ENCODE data around the gene ADAM10. TPM values are rescaled to one million over a fixed set of nuclear protein-coding genes. Genes with fewer than 3 reads are reported as not detected.

Gene ADAM10
- total RNA-seq, 2 donors from 2014 or later, result 191 to 211 TPM

GRCh38 chr15:58551764-58552504, 197.6 kb downstream of the ADAM10 start:
- WGBS, 2 experiments (ENCODE audit: insufficient coverage in 1 of 2, insufficient read length in 1 of 2), result 89 to 92% methylated on average over 11 to 22 of the region's 23 CpGs
- Histone ChIP-seq H3K4me3 (ENCODE audit: low read length) (no peak overlapping the region), H3K9ac (ENCODE audit: extremely low read depth, low read length, poor library complexity, severe bottlenecking) (no peak overlapping the region), H3K9me3 (ENCODE audit: control insufficient read depth, low read length) (no peaks in the 10 kb centered on the region), H3K36me3 (ENCODE audit: control insufficient read depth, insufficient read depth, low read length) (no peaks in the 10 kb centered on the region), H3K27ac (ENCODE audit: low read depth, low read length) (no peak overlapping the region), H3K4me1 (ENCODE audit: control insufficient read depth, insufficient read depth, low read length) (peaks cover 3% of the 10 kb centered on the region), H3K27me3 (ENCODE audit: control insufficient read depth, insufficient read depth, low read length, poor library complexity, severe bottlenecking) (no peaks in the 10 kb centered on the region)
- Mint-ChIP-seq H3K27me3 (ENCODE audit: insufficient read depth) (peaks cover 1% of the 10 kb centered on the region), H3K9me3 (no peaks in the 10 kb centered on the region), H3K27ac (no peak overlapping the region), H3K36me3 (ENCODE audit: low read depth) (no peaks in the 10 kb centered on the region), H3K4me3 (no peak overlapping the region), H3K4me1 (peaks cover 16% of the 10 kb centered on the region)
- DNase-seq, result peak; percentile 53
- TF ChIP-seq, protein P1, sequence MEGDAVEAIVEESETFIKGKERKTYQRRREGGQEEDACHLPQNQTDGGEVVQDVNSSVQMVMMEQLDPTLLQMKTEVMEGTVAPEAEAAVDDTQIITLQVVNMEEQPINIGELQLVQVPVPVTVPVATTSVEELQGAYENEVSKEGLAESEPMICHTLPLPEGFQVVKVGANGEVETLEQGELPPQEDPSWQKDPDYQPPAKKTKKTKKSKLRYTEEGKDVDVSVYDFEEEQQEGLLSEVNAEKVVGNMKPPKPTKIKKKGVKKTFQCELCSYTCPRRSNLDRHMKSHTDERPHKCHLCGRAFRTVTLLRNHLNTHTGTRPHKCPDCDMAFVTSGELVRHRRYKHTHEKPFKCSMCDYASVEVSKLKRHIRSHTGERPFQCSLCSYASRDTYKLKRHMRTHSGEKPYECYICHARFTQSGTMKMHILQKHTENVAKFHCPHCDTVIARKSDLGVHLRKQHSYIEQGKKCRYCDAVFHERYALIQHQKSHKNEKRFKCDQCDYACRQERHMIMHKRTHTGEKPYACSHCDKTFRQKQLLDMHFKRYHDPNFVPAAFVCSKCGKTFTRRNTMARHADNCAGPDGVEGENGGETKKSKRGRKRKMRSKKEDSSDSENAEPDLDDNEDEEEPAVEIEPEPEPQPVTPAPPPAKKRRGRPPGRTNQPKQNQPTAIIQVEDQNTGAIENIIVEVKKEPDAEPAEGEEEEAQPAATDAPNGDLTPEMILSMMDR (conservative IDR thresholded peaks at IDR 0.05), result no peak

GRCh38 chr15:58551084-58551763, 198.3 kb downstream of the ADAM10 start:
- 88 to 92% methylated on average over 6 to 10 of the region's 10 CpGs for WGBS, 2 experiments (ENCODE audit: insufficient coverage in 1 of 2, insufficient read length in 1 of 2)
- Histone ChIP-seq H3K9ac (ENCODE audit: extremely low read depth, low read length, poor library complexity, severe bottlenecking) (no peak overlapping the region), H3K9me3 (ENCODE audit: control insufficient read depth, low read length) (no peaks in the 10 kb centered on the region), H3K27me3 (ENCODE audit: control insufficient read depth, insufficient read depth, low read length, poor library complexity, severe bottlenecking) (no peaks in the 10 kb centered on the region), H3K36me3 (ENCODE audit: control insufficient read depth, insufficient read depth, low read length) (no peaks in the 10 kb centered on the region), H3K4me1 (ENCODE audit: control insufficient read depth, insufficient read depth, low read length) (peaks cover 3% of the 10 kb centered on the region), H3K4me3 (ENCODE audit: low read length) (no peak overlapping the region), H3K27ac (ENCODE audit: low read depth, low read length) (no peak overlapping the region)
- TF ChIP-seq, protein P1 (conservative IDR thresholded peaks at IDR 0.05), result no peak
- Mint-ChIP-seq H3K9me3 (no peaks in the 10 kb centered on the region), H3K27ac (no peak overlapping the region), H3K4me3 (no peak overlapping the region), H3K4me1 (peaks cover 19% of the 10 kb centered on the region), H3K36me3 (ENCODE audit: low read depth) (no peaks in the 10 kb centered on the region), H3K27me3 (ENCODE audit: insufficient read depth) (peaks cover 1% of the 10 kb centered on the region)
- DNase-seq, result peak; percentile 24

- no peak overlapping the region for H3K27ac Mint-ChIP-seq
- no peak overlapping the region for H3K4me3 Mint-ChIP-seq
- H3K36me3 ChIP-seq (ENCODE audit: control insufficient read depth, insufficient read depth, low read length), result no peaks in the 10 kb centered on the region
- no peaks in the 10 kb centered on the region for H3K9me3 ChIP-seq (ENCODE audit: control insufficient read depth, low read length)
- H3K27ac ChIP-seq (ENCODE audit: low read depth, low read length), result no peak overlapping the region
- no peak overlapping the region for H3K9ac ChIP-seq (ENCODE audit: extremely low read depth, low read length, poor library complexity, severe bottlenecking)
- no peaks in the 10 kb centered on the region for H3K9me3 Mint-ChIP-seq
- peaks cover 3% of the 10 kb centered on the region for H3K4me1 ChIP-seq (ENCODE audit: control insufficient read depth, insufficient read depth, low read length)
- H3K36me3 Mint-ChIP-seq (ENCODE audit: low read depth), result no peaks in the 10 kb centered on the region
- peaks cover 1% of the 10 kb centered on the region for H3K27me3 Mint-ChIP-seq (ENCODE audit: insufficient read depth)
- DNase-seq, result peak; percentile 33
- H3K4me1 Mint-ChIP-seq, result peaks cover 9% of the 10 kb centered on the region
- TF ChIP-seq, protein P1 (conservative IDR thresholded peaks at IDR 0.05), result no peak
- H3K4me3 ChIP-seq (ENCODE audit: low read length), result no peak overlapping the region
- 95 to 98% methylated on average over 6 to 7 of the region's 7 CpGs for WGBS, 2 experiments (ENCODE audit: insufficient coverage in 1 of 2, insufficient read length in 1 of 2)
- H3K27me3 ChIP-seq (ENCODE audit: control insufficient read depth, insufficient read depth, low read length, poor library complexity, severe bottlenecking), result no peaks in the 10 kb centered on the region
These were observed 199.8 kb downstream of the ADAM10 start for GRCh38 chr15:58549785-58550074.
